Measurements from ENCODE around the gene GNAT2. TPM values are rescaled to one million over a fixed set of nuclear protein-coding genes. Genes with fewer than 3 reads are reported as not detected.

Gene GNAT2
- total RNA-seq, 1 experiment from 2014 or later: not detected

DNA sequence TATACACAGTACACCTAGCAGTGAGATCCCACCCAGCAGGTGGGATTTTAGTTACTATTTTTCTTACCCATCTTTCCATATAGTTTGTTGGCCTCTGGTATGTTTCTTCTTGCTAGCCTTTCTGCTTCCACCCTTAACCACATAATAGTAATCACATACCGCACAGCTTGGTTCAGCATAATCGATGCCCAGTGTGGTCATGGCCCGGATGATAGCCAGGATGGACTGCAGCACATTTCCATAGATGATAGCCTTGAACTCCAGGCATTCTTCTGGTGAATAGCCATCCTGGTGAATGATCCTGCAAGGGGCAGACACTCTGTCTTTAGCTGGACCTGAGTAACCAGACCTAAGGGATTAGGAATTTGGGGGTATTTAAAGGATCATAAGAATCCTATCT, 9.5 kb downstream of the GNAT2 start:
- Mint-ChIP-seq H3K36me3 (ENCODE audit: insufficient read depth, unreplicated experiment) (peaks cover 6% of the 10 kb centered on the region), H3K27ac (ENCODE audit: unreplicated experiment) (peak overlapping the region; percentile 53), H3K4me1 (ENCODE audit: low read depth, unreplicated experiment) (peaks cover 7% of the 10 kb centered on the region), H3K4me3 (ENCODE audit: unreplicated experiment) (no peak overlapping the region), H3K27me3 (ENCODE audit: insufficient read depth, unreplicated experiment) (no peaks in the 10 kb centered on the region), H3K9me3 (ENCODE audit: unreplicated experiment) (no peaks in the 10 kb centered on the region)
- no TSS peak for BruUV-seq (replicated peaks)
- Histone ChIP-seq H3K4me1 (peaks cover 13% of the 10 kb centered on the region), H3K9me3 (no peaks in the 10 kb centered on the region), H3K36me3 (ENCODE audit: control insufficient read depth, insufficient read depth, low read length) (no peaks in the 10 kb centered on the region), H3K4me3 (ENCODE audit: low read depth, low read length) (no peak overlapping the region), H3K27me3 (replicated peaks; ENCODE audit: control insufficient read depth, insufficient read depth, low read length) (no peaks in the 10 kb centered on the region)
- ChIA-PET POLR2A (no interaction called here), CTCF (no interaction called here)
- DNase-seq: no peak
- TF ChIP-seq, protein P1, sequence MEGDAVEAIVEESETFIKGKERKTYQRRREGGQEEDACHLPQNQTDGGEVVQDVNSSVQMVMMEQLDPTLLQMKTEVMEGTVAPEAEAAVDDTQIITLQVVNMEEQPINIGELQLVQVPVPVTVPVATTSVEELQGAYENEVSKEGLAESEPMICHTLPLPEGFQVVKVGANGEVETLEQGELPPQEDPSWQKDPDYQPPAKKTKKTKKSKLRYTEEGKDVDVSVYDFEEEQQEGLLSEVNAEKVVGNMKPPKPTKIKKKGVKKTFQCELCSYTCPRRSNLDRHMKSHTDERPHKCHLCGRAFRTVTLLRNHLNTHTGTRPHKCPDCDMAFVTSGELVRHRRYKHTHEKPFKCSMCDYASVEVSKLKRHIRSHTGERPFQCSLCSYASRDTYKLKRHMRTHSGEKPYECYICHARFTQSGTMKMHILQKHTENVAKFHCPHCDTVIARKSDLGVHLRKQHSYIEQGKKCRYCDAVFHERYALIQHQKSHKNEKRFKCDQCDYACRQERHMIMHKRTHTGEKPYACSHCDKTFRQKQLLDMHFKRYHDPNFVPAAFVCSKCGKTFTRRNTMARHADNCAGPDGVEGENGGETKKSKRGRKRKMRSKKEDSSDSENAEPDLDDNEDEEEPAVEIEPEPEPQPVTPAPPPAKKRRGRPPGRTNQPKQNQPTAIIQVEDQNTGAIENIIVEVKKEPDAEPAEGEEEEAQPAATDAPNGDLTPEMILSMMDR (IDR thresholded peaks at IDR 0.05; ENCODE audit: insufficient read depth in 1 of 2, low read depth in 1 of 2, low read length in 1 of 2, severe bottlenecking in 1 of 2, unreplicated experiment in 1 of 2): no peak
- intact Hi-C loops (cut with micrococcal nuclease; ENCODE audit: unreplicated experiment): no loop called here

DNA sequence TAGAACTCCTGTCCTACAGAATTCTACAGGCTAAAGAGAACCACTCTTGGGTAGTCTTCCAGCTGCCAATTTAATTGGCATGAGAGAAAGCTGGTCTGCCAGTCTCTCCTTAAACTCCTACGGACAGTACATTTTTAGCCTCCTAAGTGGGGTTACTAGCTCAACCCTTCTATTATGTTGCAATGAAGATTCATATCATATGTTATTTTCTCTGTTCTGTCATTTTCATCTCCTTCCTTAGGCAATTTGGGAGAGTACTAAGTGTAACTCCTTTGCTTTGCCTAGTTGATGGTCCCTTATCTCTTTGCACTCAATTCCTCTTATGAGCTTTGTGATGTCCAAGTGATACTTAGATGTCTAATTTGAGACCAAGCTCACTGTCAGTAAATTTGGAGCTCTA, 14.0 kb downstream of the GNAT2 start:
- Mint-ChIP-seq H3K4me3 (ENCODE audit: unreplicated experiment) (no peak overlapping the region), H3K27me3 (ENCODE audit: insufficient read depth, unreplicated experiment) (no peaks in the 10 kb centered on the region), H3K27ac (ENCODE audit: unreplicated experiment) (no peak overlapping the region), H3K36me3 (ENCODE audit: insufficient read depth, unreplicated experiment) (no peaks in the 10 kb centered on the region), H3K4me1 (ENCODE audit: low read depth, unreplicated experiment) (peaks cover 4% of the 10 kb centered on the region), H3K9me3 (ENCODE audit: unreplicated experiment) (no peaks in the 10 kb centered on the region)
- intact Hi-C loops (cut with micrococcal nuclease; ENCODE audit: unreplicated experiment): no loop called here
- BruUV-seq (replicated peaks): no TSS peak
- no peak for DNase-seq
- TF ChIP-seq, protein P1 (IDR thresholded peaks at IDR 0.05; ENCODE audit: insufficient read depth in 1 of 2, low read depth in 1 of 2, low read length in 1 of 2, severe bottlenecking in 1 of 2, unreplicated experiment in 1 of 2): no peak
- H3K36me3 ChIP-seq (ENCODE audit: control insufficient read depth, insufficient read depth, low read length): no peaks in the 10 kb centered on the region
- H3K4me1 ChIP-seq: peaks cover 3% of the 10 kb centered on the region
- H3K27me3 ChIP-seq (replicated peaks; ENCODE audit: control insufficient read depth, insufficient read depth, low read length): no peaks in the 10 kb centered on the region
- ChIA-PET CTCF (no interaction called here), POLR2A (no interaction called here)
- no peak overlapping the region for H3K4me3 ChIP-seq (ENCODE audit: low read depth, low read length)
- H3K9me3 ChIP-seq: no peaks in the 10 kb centered on the region

DNA sequence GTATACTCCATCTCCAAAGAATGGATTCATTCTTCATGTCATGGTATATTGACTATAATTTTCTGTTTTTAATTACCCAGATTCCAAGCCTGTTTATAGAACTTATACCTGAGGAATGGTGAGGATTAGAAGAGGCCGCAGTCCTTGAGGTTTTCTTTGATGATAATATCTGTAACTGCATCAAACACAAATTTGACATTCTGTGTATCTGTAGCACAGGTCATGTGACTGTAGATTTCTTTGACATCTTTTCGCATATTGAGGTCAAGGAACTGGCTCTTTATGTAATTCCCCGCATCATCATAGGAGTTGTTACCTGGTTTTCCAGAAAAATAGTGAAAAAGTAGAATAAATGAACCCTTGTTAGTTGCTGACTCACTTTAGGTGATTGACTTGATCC, 16.2 kb downstream of the GNAT2 start:
- no peak overlapping the region for H3K4me3 Mint-ChIP-seq (ENCODE audit: unreplicated experiment)
- ChIA-PET POLR2A (no interaction called here), CTCF (no interaction called here)
- Histone ChIP-seq H3K9me3 (no peaks in the 10 kb centered on the region), H3K4me3 (ENCODE audit: low read depth, low read length) (no peak overlapping the region), H3K27me3 (replicated peaks; ENCODE audit: control insufficient read depth, insufficient read depth, low read length) (no peaks in the 10 kb centered on the region), H3K4me1 (no peaks in the 10 kb centered on the region), H3K36me3 (ENCODE audit: control insufficient read depth, insufficient read depth, low read length) (no peaks in the 10 kb centered on the region)
- no peaks in the 10 kb centered on the region for H3K27me3 Mint-ChIP-seq (ENCODE audit: insufficient read depth, unreplicated experiment)
- no peak overlapping the region for H3K27ac Mint-ChIP-seq (ENCODE audit: unreplicated experiment)
- no peak for DNase-seq
- TF ChIP-seq, protein P1 (IDR thresholded peaks at IDR 0.05; ENCODE audit: insufficient read depth in 1 of 2, low read depth in 1 of 2, low read length in 1 of 2, severe bottlenecking in 1 of 2, unreplicated experiment in 1 of 2): no peak
- BruUV-seq (replicated peaks): no TSS peak
- peaks cover 10% of the 10 kb centered on the region for H3K36me3 Mint-ChIP-seq (ENCODE audit: insufficient read depth, unreplicated experiment)
- H3K9me3 Mint-ChIP-seq (ENCODE audit: unreplicated experiment): no peaks in the 10 kb centered on the region
- no peaks in the 10 kb centered on the region for H3K4me1 Mint-ChIP-seq (ENCODE audit: low read depth, unreplicated experiment)
- intact Hi-C loops (cut with micrococcal nuclease; ENCODE audit: unreplicated experiment): no loop called here
